Hepatocyte (in vitro differentiated cells): ENCODE results near the gene C4orf50. TPM values are rescaled to one million over a fixed set of nuclear protein-coding genes. Genes with fewer than 3 reads are reported as not detected.

Experiments used
- DNase-seq: peaks from one replicate; pipeline ENCODE4 v3.0.0-alpha.2; 2016; ENCODE audit warnings: low spot score
- H2AFZ ChIP-seq: fragments of 200-600 bp; sonication (generic); 2 replicates; pipeline ENCODE4 v1.6.0; 2016; ENCODE audit warnings: antibody characterized with exemption, mild to moderate bottlenecking
- H3K27ac ChIP-seq: fragments of 200-600 bp; sonication (generic); 2 replicates; pipeline ENCODE4 v1.5.1; 2016; ENCODE audit warnings: mild to moderate bottlenecking
- H3K27me3 ChIP-seq: fragments of 200-600 bp; sonication (generic); 2 replicates; pipeline ENCODE4 v1.6.1; 2016
- H3K36me3 ChIP-seq: fragments of 200-600 bp; sonication (generic); replicated peaks from 2 replicates; pipeline ENCODE4 v1.5.1; 2016; ENCODE audit warnings: low read depth; ENCODE audit not compliant: insufficient read depth
- H3K4me1 ChIP-seq: fragments of 200-600 bp; sonication (generic); 2 replicates; pipeline ENCODE4 v1.5.1; 2016; ENCODE audit warnings: mild to moderate bottlenecking, moderate library complexity; ENCODE audit not compliant: insufficient read depth
- H3K4me2 ChIP-seq: fragments of 200-600 bp; sonication (generic); 2 replicates; pipeline ENCODE4 v1.6.0; 2016
- H3K4me3 ChIP-seq: fragments of 200-600 bp; sonication (generic); 2 replicates; pipeline ENCODE4 v1.5.1; 2016; ENCODE audit warnings: mild to moderate bottlenecking
- H3K79me2 ChIP-seq: fragments of 200-600 bp; sonication (generic); 2 replicates; pipeline ENCODE4 v1.6.0; 2017; ENCODE audit warnings: mild to moderate bottlenecking
- H3K9me2 ChIP-seq: fragments of 200-600 bp; sonication (generic); replicated peaks from 2 replicates; pipeline ENCODE4 v1.6.0; 2017; ENCODE audit warnings: mild to moderate bottlenecking; ENCODE audit not compliant: insufficient read depth
- H3K9me3 ChIP-seq: fragments of 200-600 bp; sonication (generic); 2 replicates; pipeline ENCODE4 v1.5.1; 2016; ENCODE audit warnings: low read depth, mild to moderate bottlenecking
- H4K20me1 ChIP-seq: fragments of 200-600 bp; sonication (generic); 2 replicates; pipeline ENCODE4 v1.6.0; 2016; ENCODE audit warnings: mild to moderate bottlenecking; ENCODE audit not compliant: insufficient read depth, poor library complexity, severe bottlenecking
- CTCF ChIP-seq: fragments of 200-600 bp; sonication (generic); IDR thresholded peaks from 2 replicates; pipeline ENCODE4 v1.5.1; 2016; ENCODE audit warnings: antibody characterized with exemption, mild to moderate bottlenecking; ENCODE audit not compliant: poor library complexity
- EZH2 ChIP-seq: fragments of 200-600 bp; sonication (generic); IDR thresholded peaks from 2 replicates; pipeline ENCODE4 v1.6.1; 2016; ENCODE audit warnings: antibody characterized with exemption, mild to moderate bottlenecking, borderline replicate concordance
- EZH2phosphoT487 ChIP-seq: fragments of 200-600 bp; sonication (generic); IDR thresholded peaks from one replicate; pipeline ENCODE4 v1.6.1; 2018; ENCODE audit warnings: antibody characterized with exemption, mild to moderate bottlenecking, low read depth, moderate library complexity; ENCODE audit not compliant: unreplicated experiment, severe bottlenecking
- WGBS: methylation state at CpG from one replicate; pipeline ENCODE4 v1.1.6; 2016; ENCODE audit warnings: low lambda C conversion rate; ENCODE audit errors: missing lambda C conversion rate; 5-methylcytosine and 5-hydroxymethylcytosine counted together
- polyA plus RNA-seq: library from polyadenylated mRNA; unstranded; fragments of >200 nt; fragmentation: Nextera tagmentation; extraction: Ambion mirVana; gene quantifications from 2 replicates; pipeline ENCODE4 v1.2.1, GENCODE V29; 2016
- total RNA-seq: library from RNA; depleted of rRNA; stranded (reverse); fragments of >200 nt; gene quantifications from 2 replicates; pipeline ENCODE4 v1.2.3, GENCODE V29; 2014

C4orf50 gene
- total and polyA plus RNA-seq, 2 experiments from 2014 or later, result not detected

DNA sequence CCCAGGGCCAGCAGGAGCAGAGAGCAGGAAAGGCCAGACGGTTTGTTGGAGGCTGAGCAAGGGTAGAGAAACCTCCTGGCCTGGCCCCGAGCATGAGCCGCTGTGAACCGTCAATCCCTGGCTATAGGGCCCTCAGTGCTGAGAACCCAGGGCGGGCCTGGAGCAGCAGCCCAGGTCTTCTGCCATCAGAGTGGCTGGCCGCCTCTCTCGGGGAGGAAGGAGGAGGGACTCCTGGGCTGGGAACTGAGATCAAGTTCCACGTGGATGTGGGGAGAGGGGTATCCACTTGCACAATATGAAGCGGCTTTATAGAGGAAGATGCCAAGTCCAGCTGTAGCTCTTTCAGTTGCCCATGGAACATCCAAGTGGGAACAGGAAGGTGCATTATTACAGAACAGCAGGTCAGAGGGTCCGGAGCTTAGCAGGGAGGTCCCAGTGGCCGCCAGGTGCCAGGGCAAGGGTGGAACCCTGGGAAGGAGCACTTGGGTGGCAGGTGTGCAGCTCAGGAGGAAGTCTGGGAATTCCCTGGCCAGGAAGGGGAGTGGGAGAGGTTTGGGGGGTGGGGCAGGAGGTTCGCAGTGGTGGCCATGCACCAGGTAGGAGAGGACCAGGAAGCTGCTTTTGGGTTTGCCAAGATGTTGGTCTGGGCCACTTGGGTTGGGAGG, 93.6 kb downstream of the C4orf50 start:
- H2AFZ ChIP-seq, result no peak overlapping the region
- WGBS, result 80% methylated on average over 11 of the region's 12 CpGs

DNA sequence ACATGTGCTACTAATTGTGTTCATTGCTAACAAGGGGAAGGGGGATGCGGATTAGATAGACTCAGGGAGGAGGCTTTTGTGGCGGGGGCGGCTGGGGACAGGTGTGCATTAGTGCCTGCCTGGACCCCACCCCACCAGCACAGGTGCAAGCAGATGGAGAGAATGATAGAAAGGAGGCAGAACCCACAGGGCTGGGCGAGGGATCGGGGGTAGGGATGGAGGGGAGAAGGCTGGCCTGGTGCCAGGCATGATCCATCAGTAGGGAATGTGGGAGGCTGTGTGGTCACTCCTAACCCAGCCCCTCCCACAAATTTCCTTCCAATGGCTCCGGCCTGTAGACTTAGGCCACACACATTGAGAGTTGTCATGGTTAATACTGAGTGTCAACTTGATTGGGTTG, 94.9 kb downstream of the C4orf50 start:
- no peak for DNase-seq
- Histone ChIP-seq H3K4me3 (no peak overlapping the region), H3K27ac (no peak overlapping the region), H3K9me2 (no peaks in the 10 kb centered on the region), H3K79me2 (no peaks in the 10 kb centered on the region), H3K27me3 (peaks cover 13% of the 10 kb centered on the region), H3K9me3 (no peaks in the 10 kb centered on the region), H2AFZ (no peak overlapping the region), H4K20me1 (no peaks in the 10 kb centered on the region), H3K36me3 (no peaks in the 10 kb centered on the region), H3K4me2 (no peak overlapping the region), H3K4me1 (no peaks in the 10 kb centered on the region)
- TF ChIP-seq EZH2 (no peak), EZH2phosphoT487 (no peak), CTCF (no peak)
- 75% methylated on average over 6 of the region's 6 CpGs for WGBS

More for the DNA sequence above, 93.6 kb downstream of the C4orf50 start:
- no peaks in the 10 kb centered on the region for H4K20me1 ChIP-seq
- peaks cover 15% of the 10 kb centered on the region for H3K27me3 ChIP-seq
- DNase-seq, result no peak
- H3K79me2 ChIP-seq, result no peaks in the 10 kb centered on the region
- no peak overlapping the region for H3K27ac ChIP-seq
- H3K36me3 ChIP-seq, result no peaks in the 10 kb centered on the region
- no peak overlapping the region for H3K4me3 ChIP-seq
- H3K4me2 ChIP-seq, result no peak overlapping the region
- H3K9me2 ChIP-seq, result no peaks in the 10 kb centered on the region
- no peaks in the 10 kb centered on the region for H3K9me3 ChIP-seq
- no peaks in the 10 kb centered on the region for H3K4me1 ChIP-seq
- TF ChIP-seq CTCF (no peak), EZH2 (no peak), EZH2phosphoT487 (no peak)

- 74% methylated on average over 3 of the region's 3 CpGs for WGBS
- peaks cover 13% of the 10 kb centered on the region for H3K27me3 ChIP-seq
- no peaks in the 10 kb centered on the region for H3K4me1 ChIP-seq
- H3K79me2 ChIP-seq, result no peaks in the 10 kb centered on the region
- no peaks in the 10 kb centered on the region for H3K36me3 ChIP-seq
- TF ChIP-seq EZH2phosphoT487 (no peak), EZH2 (no peak), CTCF (no peak)
- DNase-seq, result no peak
- no peak overlapping the region for H3K27ac ChIP-seq
- no peaks in the 10 kb centered on the region for H4K20me1 ChIP-seq
- H2AFZ ChIP-seq, result no peak overlapping the region
- no peak overlapping the region for H3K4me3 ChIP-seq
- no peak overlapping the region for H3K4me2 ChIP-seq
- H3K9me3 ChIP-seq, result no peaks in the 10 kb centered on the region
- no peaks in the 10 kb centered on the region for H3K9me2 ChIP-seq
Measured at GRCh38 chr4:5922556-5922955, 95.7 kb downstream of the C4orf50 start.
